PC-9 (cell line): ENCODE measurements around the gene TRAPPC10.

ENCODE experiments used
- EZH2 ChIP-seq: fragments of 200-600 bp; sonication (generic); IDR thresholded peaks from 2 replicates; pipeline ENCODE4 v1.8.0; 2017; ENCODE audit warnings: antibody characterized with exemption, low read depth
- TF ChIP-seq, protein P1 (sequence below): fragments of 200-600 bp; sonication (generic); conservative IDR thresholded peaks from 2 replicates; pipeline ENCODE4 v1.6.1; 2017; ENCODE audit warnings: mixed run types, antibody characterized with exemption, mild to moderate bottlenecking, moderate library complexity

DNA sequence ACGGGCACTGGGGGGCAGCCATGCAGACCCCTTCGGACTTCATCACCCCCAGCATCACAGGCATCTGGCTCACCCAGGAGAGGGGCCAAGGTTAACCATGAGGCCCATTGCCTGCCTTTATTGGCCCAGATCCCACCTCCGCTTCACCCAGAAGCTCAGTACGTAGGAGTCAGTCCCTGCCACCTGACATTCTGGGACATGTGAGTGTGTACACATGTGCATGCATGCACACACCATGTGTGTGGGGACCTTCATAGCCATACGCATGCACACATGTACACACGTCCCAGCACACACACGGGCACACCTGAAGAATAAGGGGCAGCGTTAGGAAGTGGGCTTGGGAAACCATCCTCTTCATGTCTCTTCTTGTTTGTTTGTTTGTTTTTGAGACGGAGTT is 24.1 kb upstream of the TRAPPC10 start:
- TF ChIP-seq, protein P1, sequence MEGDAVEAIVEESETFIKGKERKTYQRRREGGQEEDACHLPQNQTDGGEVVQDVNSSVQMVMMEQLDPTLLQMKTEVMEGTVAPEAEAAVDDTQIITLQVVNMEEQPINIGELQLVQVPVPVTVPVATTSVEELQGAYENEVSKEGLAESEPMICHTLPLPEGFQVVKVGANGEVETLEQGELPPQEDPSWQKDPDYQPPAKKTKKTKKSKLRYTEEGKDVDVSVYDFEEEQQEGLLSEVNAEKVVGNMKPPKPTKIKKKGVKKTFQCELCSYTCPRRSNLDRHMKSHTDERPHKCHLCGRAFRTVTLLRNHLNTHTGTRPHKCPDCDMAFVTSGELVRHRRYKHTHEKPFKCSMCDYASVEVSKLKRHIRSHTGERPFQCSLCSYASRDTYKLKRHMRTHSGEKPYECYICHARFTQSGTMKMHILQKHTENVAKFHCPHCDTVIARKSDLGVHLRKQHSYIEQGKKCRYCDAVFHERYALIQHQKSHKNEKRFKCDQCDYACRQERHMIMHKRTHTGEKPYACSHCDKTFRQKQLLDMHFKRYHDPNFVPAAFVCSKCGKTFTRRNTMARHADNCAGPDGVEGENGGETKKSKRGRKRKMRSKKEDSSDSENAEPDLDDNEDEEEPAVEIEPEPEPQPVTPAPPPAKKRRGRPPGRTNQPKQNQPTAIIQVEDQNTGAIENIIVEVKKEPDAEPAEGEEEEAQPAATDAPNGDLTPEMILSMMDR = no peak
- TF ChIP-seq EZH2 = no peak
